Trophoblast cell (in vitro differentiated cells and primary cell): ENCODE data around the gene RAMACL.

Experiments
- DNase-seq, 2 donors: peaks; one replicate each; pipeline ENCODE4 v3.0.0-alpha.2; 2016
- H2AFZ ChIP-seq: 2 replicates; pipeline ENCODE4 v1.6.1; 2013; ENCODE audit warnings: low read length, moderate library complexity, mild to moderate bottlenecking; ENCODE audit not compliant: insufficient read depth, poor library complexity
- H2AK5ac ChIP-seq: 2 replicates; pipeline ENCODE4 v1.6.1; 2013; ENCODE audit warnings: mild to moderate bottlenecking, low read length
- H2BK120ac ChIP-seq: 2 replicates; pipeline ENCODE4 v1.6.1; 2013; ENCODE audit warnings: low read length, mild to moderate bottlenecking, moderate library complexity; ENCODE audit not compliant: insufficient read depth, poor library complexity
- H2BK12ac ChIP-seq: 2 replicates; pipeline ENCODE4 v1.6.1; 2013; ENCODE audit warnings: mild to moderate bottlenecking, low read length, moderate library complexity
- H2BK5ac ChIP-seq: 2 replicates; pipeline ENCODE4 v1.6.1; 2013; ENCODE audit warnings: low read length, low read depth, moderate library complexity, mild to moderate bottlenecking; ENCODE audit not compliant: poor library complexity
- H3K14ac ChIP-seq: 2 replicates; pipeline ENCODE4 v1.6.1; 2013; ENCODE audit warnings: mild to moderate bottlenecking, low read length
- H3K18ac ChIP-seq: 2 replicates; pipeline ENCODE4 v1.6.1; 2013; ENCODE audit warnings: mild to moderate bottlenecking, low read length
- H3K23ac ChIP-seq: 2 replicates; pipeline ENCODE4 v1.6.1; 2013; ENCODE audit warnings: low read length
- H3K27ac ChIP-seq: 2 replicates; pipeline ENCODE4 v1.5.1; 2013; ENCODE audit warnings: low read depth, mild to moderate bottlenecking, inconsistent platforms, low read length, moderate library complexity
- H3K27me3 ChIP-seq: 2 replicates; pipeline ENCODE4 v1.6.1; 2013; ENCODE audit warnings: inconsistent platforms, mild to moderate bottlenecking, low read length, moderate library complexity; ENCODE audit not compliant: insufficient read depth
- H3K36me3 ChIP-seq, 2 experiments: 1 replicate in 1 of 2; 2 replicates in 1 of 2; pipeline ENCODE4 v1.6.1; 2013; ENCODE audit warnings: low read length in 2 of 2, mild to moderate bottlenecking in 2 of 2, moderate library complexity in 1 of 2; ENCODE audit not compliant: insufficient read depth in 2 of 2, control insufficient read depth in 1 of 2
- H3K4ac ChIP-seq: 2 replicates; pipeline ENCODE4 v1.6.1; 2013; ENCODE audit warnings: low read depth, mild to moderate bottlenecking, low read length, moderate library complexity
- H3K4me1 ChIP-seq, 2 experiments: 1 replicate in 1 of 2; 2 replicates in 1 of 2; pipeline ENCODE4 v1.6.1; 2013; ENCODE audit warnings: low read length in 2 of 2, mild to moderate bottlenecking in 2 of 2, moderate library complexity in 1 of 2; ENCODE audit not compliant: insufficient read depth in 2 of 2, control insufficient read depth in 1 of 2
- H3K4me2 ChIP-seq: 2 replicates; pipeline ENCODE4 v1.6.1; 2013; ENCODE audit warnings: inconsistent platforms, mild to moderate bottlenecking, low read length, moderate library complexity
- H3K4me3 ChIP-seq: 2 replicates; pipeline ENCODE4 v1.5.1; 2013; ENCODE audit warnings: mild to moderate bottlenecking, low read depth, low read length, inconsistent platforms
- H3K79me1 ChIP-seq: one replicate; pipeline ENCODE4 v1.6.1; 2013; ENCODE audit warnings: low read length
- H3K79me2 ChIP-seq: 2 replicates; pipeline ENCODE4 v1.6.1; 2013; ENCODE audit warnings: low read length, mild to moderate bottlenecking; ENCODE audit not compliant: control insufficient read depth, insufficient read depth, poor library complexity
- H3K9ac ChIP-seq: 2 replicates; pipeline ENCODE4 v1.6.1; 2013; ENCODE audit warnings: mild to moderate bottlenecking, low read length
- H3K9me3 ChIP-seq: 2 replicates; pipeline ENCODE4 v1.6.1; 2013; ENCODE audit warnings: low read depth, mild to moderate bottlenecking, control low read depth, inconsistent platforms, low read length; ENCODE audit not compliant: insufficient read depth
- H4K12ac ChIP-seq: 2 replicates; pipeline ENCODE4 v1.6.1; 2013; ENCODE audit warnings: low read depth, mild to moderate bottlenecking, low read length, moderate library complexity
- H4K8ac ChIP-seq: 2 replicates; pipeline ENCODE4 v1.6.1; 2013; ENCODE audit warnings: low read depth, mild to moderate bottlenecking, low read length, moderate library complexity
- H4K91ac ChIP-seq: one replicate; pipeline ENCODE4 v1.6.1; 2013; ENCODE audit warnings: low read depth, mild to moderate bottlenecking, low read length, moderate library complexity
- WGBS: extraction: QIAGEN DNeasy Blood & Tissue Kit; methylation state at CpG from one replicate; pipeline ENCODE4 v1.1.7; 2013; ENCODE audit warnings: missing lambda C conversion rate; ENCODE audit not compliant: insufficient read length, insufficient coverage; ENCODE audit errors: extremely low coverage; 5-methylcytosine and 5-hydroxymethylcytosine counted together

Gene RAMACL

GRCh38 chr6:166615059-166615770 lies 28.7 kb upstream of the RAMACL start:
- no peak overlapping the region for H2BK120ac ChIP-seq
- no peak overlapping the region for H2AK5ac ChIP-seq
- DNase-seq: no peak
- no peak overlapping the region for H3K23ac ChIP-seq
- no peak overlapping the region for H3K4me2 ChIP-seq
- H3K4me1 ChIP-seq: peaks cover 52 to 55% of the 10 kb centered on the region in 2 experiments
- no peak overlapping the region for H3K9ac ChIP-seq
- H4K91ac ChIP-seq: peak overlapping the region; percentile 30
- peak overlapping the region; percentile 5 for H4K8ac ChIP-seq
- H3K14ac ChIP-seq: peak overlapping the region; percentile 32
- peaks cover 4% of the 10 kb centered on the region for H3K9me3 ChIP-seq
- H3K27ac ChIP-seq: no peak overlapping the region
- no peak overlapping the region for H2BK5ac ChIP-seq
- no peak overlapping the region for H2AFZ ChIP-seq
- WGBS: 100% methylated on average over 2 of the region's 21 CpGs
- peaks cover 2% of the 10 kb centered on the region for H3K79me2 ChIP-seq
- peaks cover 7 to 8% of the 10 kb centered on the region in 2 experiments for H3K36me3 ChIP-seq
- H3K79me1 ChIP-seq: peaks cover 38% of the 10 kb centered on the region
- H3K4me3 ChIP-seq: no peak overlapping the region
- peak overlapping the region; percentile 21 for H3K18ac ChIP-seq
- no peak overlapping the region for H3K4ac ChIP-seq
- no peaks in the 10 kb centered on the region for H3K27me3 ChIP-seq
- H2BK12ac ChIP-seq: peak overlapping the region; percentile 11
- H4K12ac ChIP-seq: no peak overlapping the region

GRCh38 chr6:166614589-166614988 lies 28.1 kb upstream of the RAMACL start:
- peak overlapping the region; percentile 1 for H3K14ac ChIP-seq
- H4K8ac ChIP-seq: peak overlapping the region; percentile 5
- peak overlapping the region; percentile 13 for H4K91ac ChIP-seq
- peaks cover 4% of the 10 kb centered on the region for H3K9me3 ChIP-seq
- no peak overlapping the region for H3K27ac ChIP-seq
- H3K79me1 ChIP-seq: peaks cover 38% of the 10 kb centered on the region
- no peak overlapping the region for H3K4ac ChIP-seq
- no peak overlapping the region for H3K4me2 ChIP-seq
- no peak overlapping the region for H3K23ac ChIP-seq
- peaks cover 7 to 8% of the 10 kb centered on the region in 2 experiments for H3K36me3 ChIP-seq
- no peak overlapping the region for H2AK5ac ChIP-seq
- H3K4me1 ChIP-seq: peaks cover 52 to 55% of the 10 kb centered on the region in 2 experiments
- H2BK120ac ChIP-seq: peak overlapping the region; percentile 21
- H3K9ac ChIP-seq: no peak overlapping the region
- H4K12ac ChIP-seq: no peak overlapping the region
- no peak overlapping the region for H2BK5ac ChIP-seq
- H3K79me2 ChIP-seq: peaks cover 2% of the 10 kb centered on the region
- H3K4me3 ChIP-seq: no peak overlapping the region
- WGBS: no CpG with 5 or more reads among the region's 10 CpGs
- peak overlapping the region; percentile 74 for H2BK12ac ChIP-seq
- no peak overlapping the region for H2AFZ ChIP-seq
- H3K18ac ChIP-seq: peak overlapping the region; percentile 9
- no peak for DNase-seq
- H3K27me3 ChIP-seq: no peaks in the 10 kb centered on the region

- Histone ChIP-seq H4K8ac (peak overlapping the region; percentile 5), H2AFZ (no peak overlapping the region), H3K4me3 (no peak overlapping the region), H4K12ac (no peak overlapping the region), H3K4ac (no peak overlapping the region), H3K79me2 (peaks cover 2% of the 10 kb centered on the region), H2BK5ac (no peak overlapping the region), H3K4me2 (no peak overlapping the region), H3K27me3 (no peaks in the 10 kb centered on the region), H3K27ac (no peak overlapping the region), H3K14ac (peak overlapping the region; percentile 1), H2BK120ac (peak overlapping the region; percentile 6), H3K9ac (no peak overlapping the region), H3K9me3 (peaks cover 4% of the 10 kb centered on the region), H2BK12ac (peak overlapping the region; percentile 74), H4K91ac (peak overlapping the region; percentile 59), H3K36me3 (peaks cover 7 to 8% of the 10 kb centered on the region in 2 experiments), H3K4me1 (peaks cover 48 to 52% of the 10 kb centered on the region in 2 experiments), H2AK5ac (peak overlapping the region; percentile 22), H3K23ac (no peak overlapping the region), H3K79me1 (peaks cover 35% of the 10 kb centered on the region), H3K18ac (peak overlapping the region; percentile 9)
- WGBS: no CpG with 5 or more reads among the region's 12 CpGs
- DNase-seq: peak; percentile 66 to 85
Measured at GRCh38 chr6:166614171-166614583, 27.7 kb upstream of the RAMACL start.

GRCh38 chr6:166613027-166613426 lies 26.5 kb upstream of the RAMACL start:
- DNase-seq: no peak
- Histone ChIP-seq H3K27ac (peak overlapping the region; percentile 86), H3K23ac (no peak overlapping the region), H4K12ac (no peak overlapping the region), H4K8ac (no peak overlapping the region), H2AFZ (no peak overlapping the region), H3K14ac (no peak overlapping the region), H3K4ac (no peak overlapping the region), H3K9me3 (no peaks in the 10 kb centered on the region), H2AK5ac (no peak overlapping the region), H3K4me2 (peak overlapping the region; percentile 19), H3K27me3 (no peaks in the 10 kb centered on the region), H2BK5ac (peak overlapping the region; percentile 71), H3K36me3 (peaks cover under 1% of the 10 kb centered on the region in 2 experiments), H3K4me1 (peaks cover 40 to 41% of the 10 kb centered on the region in 2 experiments), H3K79me2 (peaks cover 2% of the 10 kb centered on the region), H2BK120ac (no peak overlapping the region), H3K79me1 (peaks cover 26% of the 10 kb centered on the region), H3K4me3 (no peak overlapping the region), H2BK12ac (peak overlapping the region; percentile 63), H4K91ac (peak overlapping the region; percentile 84), H3K18ac (no peak overlapping the region), H3K9ac (no peak overlapping the region)
- WGBS: no CpG with 5 or more reads among the region's 7 CpGs
